Left ventricle myocardium inferior (tissue), 1 donor: Measurements from ENCODE around the gene ZNF560. TPM values are rescaled to one million over a fixed set of nuclear protein-coding genes. Genes with fewer than 3 reads are reported as not detected.

Experiments
- DNase-seq: peaks from one replicate; pipeline ENCODE4 v3.0.0-alpha.2; 2020
- H3K27ac ChIP-seq: fragments of 200-600 bp; replicated peaks from 2 replicates; pipeline ENCODE4 v1.8.0; 2021
- H3K27me3 ChIP-seq: fragments of 200-600 bp; 2 replicates; pipeline ENCODE4 v1.8.0; 2021; ENCODE audit warnings: low read depth
- H3K36me3 ChIP-seq: fragments of 200-600 bp; 2 replicates; pipeline ENCODE4 v1.8.0; 2021
- H3K4me1 ChIP-seq: fragments of 200-600 bp; 2 replicates; pipeline ENCODE4 v1.8.0; 2021
- H3K4me3 ChIP-seq: fragments of 200-600 bp; 2 replicates; pipeline ENCODE4 v1.8.0; 2021; ENCODE audit warnings: mild to moderate bottlenecking, moderate library complexity
- H3K9me3 ChIP-seq: fragments of 200-600 bp; replicated peaks from 2 replicates; pipeline ENCODE4 v1.8.0; 2021
- intact Hi-C: fragments of 100-400 bp; cut with micrococcal nuclease; formaldehyde crosslinking; loops from one replicate; pipeline ENCODE4 v1.11.0; 2022
- total RNA-seq: library from RNA; stranded (reverse); fragmentation: NEBNext Ultra II Directional; extraction: Animal tissue kit (Norgen Biotek cat#: 25700); gene quantifications from one replicate; pipeline ENCODE4 v1.2.1, GENCODE V29; 2021
- TF ChIP-seq, protein P1 (sequence below): fragments of 200-600 bp; IDR thresholded peaks from 2 replicates; pipeline ENCODE4 v1.8.0; 2021; ENCODE audit warnings: antibody characterized with exemption, mild to moderate bottlenecking, borderline replicate concordance
- donor health status: DM: no; HTN: yes; CAD: no; lungs with severe emphysema.

The ZNF560 gene
- total RNA-seq, 1 donor from 2014 or later = 0.16 TPM

DNA sequence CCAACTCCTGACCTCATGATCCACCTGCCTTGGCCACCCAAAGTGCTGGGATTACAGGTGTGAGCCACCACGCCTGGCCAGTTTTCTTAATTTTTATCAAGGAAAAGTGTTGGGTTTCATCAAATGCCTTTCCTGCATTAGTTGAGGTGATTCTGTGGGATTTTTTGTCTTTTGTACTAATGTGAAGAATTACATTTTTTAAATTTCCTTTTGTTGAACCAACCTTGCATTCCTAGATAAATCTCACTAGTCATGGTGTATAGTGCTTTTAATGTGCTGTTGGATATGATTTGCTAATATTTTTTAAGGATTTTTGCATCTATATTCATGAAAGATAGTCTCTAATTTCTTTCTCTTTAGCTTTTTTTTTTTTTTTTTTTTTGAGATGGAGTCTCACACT lies 2.4 kb upstream of the ZNF560 start:
- Histone ChIP-seq H3K27me3 (peaks cover 18% of the 10 kb centered on the region), H3K4me1 (no peaks in the 10 kb centered on the region), H3K27ac (no peak overlapping the region), H3K9me3 (peaks cover 92% of the 10 kb centered on the region), H3K4me3 (no peak overlapping the region), H3K36me3 (no peaks in the 10 kb centered on the region)
- TF ChIP-seq, protein P1, sequence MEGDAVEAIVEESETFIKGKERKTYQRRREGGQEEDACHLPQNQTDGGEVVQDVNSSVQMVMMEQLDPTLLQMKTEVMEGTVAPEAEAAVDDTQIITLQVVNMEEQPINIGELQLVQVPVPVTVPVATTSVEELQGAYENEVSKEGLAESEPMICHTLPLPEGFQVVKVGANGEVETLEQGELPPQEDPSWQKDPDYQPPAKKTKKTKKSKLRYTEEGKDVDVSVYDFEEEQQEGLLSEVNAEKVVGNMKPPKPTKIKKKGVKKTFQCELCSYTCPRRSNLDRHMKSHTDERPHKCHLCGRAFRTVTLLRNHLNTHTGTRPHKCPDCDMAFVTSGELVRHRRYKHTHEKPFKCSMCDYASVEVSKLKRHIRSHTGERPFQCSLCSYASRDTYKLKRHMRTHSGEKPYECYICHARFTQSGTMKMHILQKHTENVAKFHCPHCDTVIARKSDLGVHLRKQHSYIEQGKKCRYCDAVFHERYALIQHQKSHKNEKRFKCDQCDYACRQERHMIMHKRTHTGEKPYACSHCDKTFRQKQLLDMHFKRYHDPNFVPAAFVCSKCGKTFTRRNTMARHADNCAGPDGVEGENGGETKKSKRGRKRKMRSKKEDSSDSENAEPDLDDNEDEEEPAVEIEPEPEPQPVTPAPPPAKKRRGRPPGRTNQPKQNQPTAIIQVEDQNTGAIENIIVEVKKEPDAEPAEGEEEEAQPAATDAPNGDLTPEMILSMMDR = no peak
- intact Hi-C loops = no loop called here
- DNase-seq = no peak

DNA sequence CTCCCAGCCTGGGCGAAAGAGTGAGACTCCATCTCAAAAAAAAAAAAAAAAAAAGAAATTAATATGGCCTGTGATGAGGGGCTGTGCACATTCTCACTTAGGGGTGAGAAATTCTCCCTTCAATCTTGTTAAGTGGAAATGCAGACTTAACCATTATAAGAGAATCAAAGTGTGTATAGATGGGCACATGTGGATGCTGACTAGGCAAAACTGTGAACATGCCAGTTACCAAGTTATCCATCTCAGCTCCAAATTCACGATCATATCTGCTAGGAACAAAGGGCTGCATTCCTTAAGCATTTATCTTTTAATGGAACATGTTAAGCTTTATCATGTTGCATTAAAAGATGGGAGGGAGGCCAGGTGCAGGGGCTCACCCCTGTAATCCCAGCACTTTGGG lies 4.3 kb downstream of the ZNF560 start:
- TF ChIP-seq, protein P1 = no peak
- H3K9me3 ChIP-seq = peaks cover 49% of the 10 kb centered on the region
- no peak overlapping the region for H3K4me3 ChIP-seq
- H3K27me3 ChIP-seq = peaks cover 20% of the 10 kb centered on the region
- H3K27ac ChIP-seq = no peak overlapping the region
- intact Hi-C loops = no loop called here
- DNase-seq = no peak
- no peaks in the 10 kb centered on the region for H3K36me3 ChIP-seq
- no peaks in the 10 kb centered on the region for H3K4me1 ChIP-seq

DNA sequence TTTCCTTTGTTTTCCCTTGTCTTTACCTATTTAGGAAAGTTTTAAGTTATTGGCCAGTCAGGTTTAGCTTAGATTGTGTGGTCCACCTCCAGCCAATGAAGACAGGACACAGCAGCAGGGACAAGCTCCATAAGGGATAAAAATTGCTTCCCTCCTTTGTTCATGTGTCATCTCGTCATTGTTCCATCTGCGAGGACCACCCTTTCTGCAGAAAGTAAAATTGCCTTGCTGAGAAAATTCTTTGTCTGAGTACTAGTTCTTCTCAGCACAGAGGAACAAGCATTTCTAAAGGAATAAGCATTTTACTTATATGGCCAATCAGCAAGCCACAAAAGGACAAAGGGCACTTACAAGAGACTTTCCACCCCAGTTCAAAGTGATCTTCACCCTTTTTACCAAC lies 11.4 kb downstream of the ZNF560 start:
- H3K27me3 ChIP-seq = no peaks in the 10 kb centered on the region
- no peaks in the 10 kb centered on the region for H3K4me1 ChIP-seq
- H3K4me3 ChIP-seq = no peak overlapping the region
- TF ChIP-seq, protein P1 = no peak
- no peaks in the 10 kb centered on the region for H3K36me3 ChIP-seq
- no peak for DNase-seq
- no peak overlapping the region for H3K27ac ChIP-seq
- H3K9me3 ChIP-seq = peaks cover 80% of the 10 kb centered on the region
- intact Hi-C loops = no loop called here

DNA sequence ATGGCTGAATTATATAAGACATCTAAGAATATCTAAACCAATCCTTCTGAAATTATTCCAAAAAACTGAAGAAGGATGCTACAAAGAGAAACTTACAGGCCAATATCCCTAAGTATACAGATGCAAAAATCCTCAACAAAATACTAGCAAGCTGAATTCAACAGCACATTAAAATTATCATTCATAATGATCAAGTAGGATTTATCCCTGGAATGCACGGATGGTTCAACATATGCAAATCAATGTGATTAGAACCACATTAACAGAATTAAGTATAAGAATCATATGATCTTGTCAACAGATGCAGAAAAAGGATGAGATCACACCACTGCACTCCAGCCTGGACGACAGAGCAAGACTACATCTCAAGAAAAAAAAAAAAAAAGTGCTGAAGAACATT lies 13.3 kb downstream of the ZNF560 start:
- Histone ChIP-seq H3K9me3 (peaks cover 85% of the 10 kb centered on the region), H3K27ac (no peak overlapping the region), H3K4me1 (no peaks in the 10 kb centered on the region), H3K27me3 (no peaks in the 10 kb centered on the region), H3K4me3 (no peak overlapping the region), H3K36me3 (no peaks in the 10 kb centered on the region)
- DNase-seq = no peak
- intact Hi-C loops = no loop called here
- TF ChIP-seq, protein P1 = no peak

DNA sequence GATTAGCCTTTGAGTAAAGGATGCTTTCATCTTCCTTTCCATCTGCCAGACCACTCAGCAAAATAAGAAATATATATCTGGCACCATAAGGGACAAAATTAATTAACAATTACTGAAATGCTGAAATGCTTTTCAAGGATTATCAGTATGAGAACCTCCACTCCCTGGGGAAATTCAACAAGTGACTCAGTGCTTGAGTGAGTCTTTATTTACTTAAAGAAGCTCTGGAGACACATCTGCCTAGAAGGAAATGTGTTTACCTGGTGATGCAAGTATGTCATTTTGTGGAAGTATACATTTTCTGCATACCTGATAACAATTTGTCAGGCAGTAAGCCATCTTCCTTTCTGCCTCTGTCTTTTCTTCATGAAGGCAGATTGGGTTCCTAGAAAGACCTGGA lies 23.4 kb downstream of the ZNF560 start:
- Histone ChIP-seq H3K27ac (no peak overlapping the region), H3K4me3 (no peak overlapping the region), H3K9me3 (peaks cover 54% of the 10 kb centered on the region), H3K27me3 (no peaks in the 10 kb centered on the region), H3K4me1 (no peaks in the 10 kb centered on the region), H3K36me3 (no peaks in the 10 kb centered on the region)
- TF ChIP-seq, protein P1 = no peak
- DNase-seq = no peak
- intact Hi-C loops = no loop called here

DNA sequence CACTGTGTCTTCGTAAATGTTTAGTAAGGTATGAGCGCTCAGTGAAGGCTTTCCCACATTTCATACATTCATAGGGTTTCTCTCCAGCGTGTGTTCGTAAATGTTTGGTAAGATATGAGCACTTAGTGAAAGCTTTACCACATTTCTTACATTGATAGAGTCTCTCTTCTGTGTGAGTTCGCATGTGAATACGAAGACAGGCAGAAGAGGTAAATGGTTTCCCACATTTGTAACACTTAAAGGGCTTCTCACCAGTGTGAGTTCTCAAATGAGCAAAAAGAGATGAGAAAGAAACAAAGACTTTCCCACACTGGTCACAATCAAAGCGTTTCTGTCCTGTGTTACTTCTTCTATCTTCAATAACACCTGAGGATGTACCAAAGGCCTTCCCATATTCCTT lies 31.3 kb downstream of the ZNF560 start:
- H3K4me3 ChIP-seq = no peak overlapping the region
- peaks cover 88% of the 10 kb centered on the region for H3K9me3 ChIP-seq
- H3K36me3 ChIP-seq = peaks cover 3% of the 10 kb centered on the region
- no peak for DNase-seq
- intact Hi-C loops = no loop called here
- TF ChIP-seq, protein P1 = no peak
- no peaks in the 10 kb centered on the region for H3K27me3 ChIP-seq
- H3K4me1 ChIP-seq = no peaks in the 10 kb centered on the region
- H3K27ac ChIP-seq = no peak overlapping the region
